Tibial nerve (tissue), 4 donors: ENCODE measurements around the gene SLC35A5. TPM values are rescaled to one million over a fixed set of nuclear protein-coding genes. Genes with fewer than 3 reads are reported as not detected.
"Not testable (repeated sequence)": the region's sequence is repeated elsewhere in the genome, so short reads cannot be mapped to it uniquely, and the experiment has no call there.

Experiments used
- DNase-seq, 2 donors: peaks; one replicate each; pipeline ENCODE4 v3.0.0-alpha.2; 2019; ENCODE audit warnings: low spot score in 2 of 2
- H3K27ac ChIP-seq, 4 donors: fragments of 200-600 bp; sonication (generic) in 3 of 4; one replicate each; pipeline ENCODE4 v1.5.1; 2017 to 2019; ENCODE audit warnings: mild to moderate bottlenecking in 1 of 4
- H3K27me3 ChIP-seq, 2 donors: fragments of 200-600 bp; sonication (generic) in 1 of 2; one replicate each; pipeline versions ENCODE4 v1.5.1 to v1.6.0; 2017 to 2019
- H3K36me3 ChIP-seq, 3 donors: fragments of 200-600 bp; sonication (generic); one replicate each; pipeline ENCODE4 v1.5.1; 2018 to 2019
- H3K4me1 ChIP-seq, 4 donors: fragments of 200-600 bp; sonication (generic) in 3 of 4; one replicate each; pipeline ENCODE4 v1.5.1; 2017 to 2019
- H3K4me3 ChIP-seq, 4 donors: fragments of 200-600 bp; sonication (generic) in 3 of 4; one replicate each; pipeline ENCODE4 v1.5.1; 2017 to 2019; ENCODE audit warnings: mild to moderate bottlenecking in 1 of 4, moderate library complexity in 1 of 4
- H3K9me3 ChIP-seq, 4 donors: fragments of 200-600 bp; sonication (generic) in 3 of 4; one replicate each; pipeline ENCODE4 v1.5.1; 2017 to 2019
- EP300 ChIP-seq, 2 donors: sonication (generic); formaldehyde crosslinking; IDR thresholded peaks; one replicate each; pipeline ENCODE4 v1.6.1; 2017; ENCODE audit warnings: antibody characterized with exemption in 2 of 2, mild to moderate bottlenecking in 1 of 2
- POLR2A ChIP-seq, 2 donors: fragments of 450-650 bp; IDR thresholded peaks; one replicate each; pipeline ENCODE4 v1.6.1; 2017; ENCODE audit warnings: antibody characterized with exemption in 2 of 2, mild to moderate bottlenecking in 2 of 2, moderate library complexity in 2 of 2
- whole genome bisulfite sequencing, 2 donors: methylation state at CpG; one replicate each; pipeline ENCODE4 v1.1.5; 2018; 5-methylcytosine and 5-hydroxymethylcytosine counted together
- total RNA-seq, 4 donors: library from RNA; depleted of rRNA; stranded (reverse); fragments of >200 nt; gene quantifications; one replicate each; pipeline ENCODE4 v1.1.0, GENCODE V29; 2016
- TF ChIP-seq, protein P1 (sequence below), 5 experiments: fragments of 200-600 bp in 3 of 5; fragments of 450-650 bp in 2 of 5; sonication (generic) in 3 of 5; IDR thresholded peaks; one replicate each; pipeline ENCODE4 v1.5.1; 2016 to 2019; ENCODE audit warnings: antibody characterized with exemption in 5 of 5, mild to moderate bottlenecking in 3 of 5, moderate library complexity in 2 of 5

SLC35A5 gene, protein sequence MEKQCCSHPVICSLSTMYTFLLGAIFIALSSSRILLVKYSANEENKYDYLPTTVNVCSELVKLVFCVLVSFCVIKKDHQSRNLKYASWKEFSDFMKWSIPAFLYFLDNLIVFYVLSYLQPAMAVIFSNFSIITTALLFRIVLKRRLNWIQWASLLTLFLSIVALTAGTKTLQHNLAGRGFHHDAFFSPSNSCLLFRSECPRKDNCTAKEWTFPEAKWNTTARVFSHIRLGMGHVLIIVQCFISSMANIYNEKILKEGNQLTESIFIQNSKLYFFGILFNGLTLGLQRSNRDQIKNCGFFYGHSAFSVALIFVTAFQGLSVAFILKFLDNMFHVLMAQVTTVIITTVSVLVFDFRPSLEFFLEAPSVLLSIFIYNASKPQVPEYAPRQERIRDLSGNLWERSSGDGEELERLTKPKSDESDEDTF
- 10 to 100 TPM; 19.0 to 30.4 (median 25.0) TPM for total RNA-seq

DNA sequence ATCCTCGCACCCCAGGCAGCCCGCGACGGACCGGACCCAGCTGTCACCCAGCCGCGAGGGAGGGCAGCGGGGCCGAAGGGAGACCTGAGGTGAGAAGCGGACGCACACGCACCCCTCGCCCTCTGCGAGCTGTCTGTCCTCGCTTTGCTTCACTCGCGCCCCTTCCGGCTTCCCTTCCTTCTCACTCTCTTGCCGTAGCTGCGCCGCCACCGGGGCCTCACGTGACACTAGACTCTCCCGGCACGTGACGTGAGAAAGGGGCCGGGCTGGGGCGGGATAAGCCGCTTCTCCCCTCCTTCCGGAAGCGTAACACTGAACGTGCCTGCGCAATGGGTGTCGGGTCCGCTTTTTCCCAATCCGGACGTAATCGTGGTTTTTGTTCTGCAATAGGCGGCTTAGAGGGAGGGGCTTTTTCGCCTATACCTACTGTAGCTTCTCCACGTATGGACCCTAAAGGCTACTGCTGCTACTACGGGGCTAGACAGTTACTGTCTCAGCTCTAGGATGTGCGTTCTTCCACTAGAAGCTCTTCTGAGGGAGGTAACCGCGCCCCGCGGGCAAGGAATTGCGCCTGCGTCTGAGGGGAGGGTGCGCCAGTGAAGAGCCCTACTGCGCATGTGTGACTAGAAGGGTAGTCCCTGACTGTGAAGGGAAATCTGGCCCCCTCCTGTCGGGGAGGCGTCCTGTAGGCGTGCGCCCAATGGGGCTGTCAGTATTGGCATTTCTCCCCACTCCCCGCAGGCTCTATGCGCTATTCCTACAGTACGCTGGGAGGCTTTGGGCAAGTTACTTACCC lies at the start of gene SLC35A5, which contains the start of gene ATG3:
Gene SLC35A5, plus strand, starts transcription at position 312 of the 796 bp plus-strand sequence. CDS start 1,359 bp downstream, outside the sequence.
Gene ATG3, minus strand, starts transcription at position 229 of the 796 bp plus-strand sequence. CDS start 434 bp downstream, outside the sequence.
- DNase-seq: peak; percentile 98 to 99
- peaks cover 0 to 16% (median 0%) of the 10 kb centered on the region in 3 donors for H3K36me3 ChIP-seq
- H3K27ac ChIP-seq: peak within 1 kb of the TSS; percentile 89 to 99 (median 94)
- peaks cover 0 to 50% (median 23%) of the 10 kb centered on the region in 4 donors for H3K4me1 ChIP-seq
- H3K27me3 ChIP-seq: no peaks in the 10 kb centered on the region
- H3K9me3 ChIP-seq: no peaks in the 10 kb centered on the region
- H3K4me3 ChIP-seq: peak within 1 kb of the TSS; percentile 76 to 87 (median 80)
- TF ChIP-seq POLR2A (IDR thresholded peaks at IDR 0.05): peak; percentile 60 to 82
- peak; percentile 88 to 97 for TF ChIP-seq EP300 (IDR thresholded peaks at IDR 0.05)
- TF ChIP-seq, protein P1, sequence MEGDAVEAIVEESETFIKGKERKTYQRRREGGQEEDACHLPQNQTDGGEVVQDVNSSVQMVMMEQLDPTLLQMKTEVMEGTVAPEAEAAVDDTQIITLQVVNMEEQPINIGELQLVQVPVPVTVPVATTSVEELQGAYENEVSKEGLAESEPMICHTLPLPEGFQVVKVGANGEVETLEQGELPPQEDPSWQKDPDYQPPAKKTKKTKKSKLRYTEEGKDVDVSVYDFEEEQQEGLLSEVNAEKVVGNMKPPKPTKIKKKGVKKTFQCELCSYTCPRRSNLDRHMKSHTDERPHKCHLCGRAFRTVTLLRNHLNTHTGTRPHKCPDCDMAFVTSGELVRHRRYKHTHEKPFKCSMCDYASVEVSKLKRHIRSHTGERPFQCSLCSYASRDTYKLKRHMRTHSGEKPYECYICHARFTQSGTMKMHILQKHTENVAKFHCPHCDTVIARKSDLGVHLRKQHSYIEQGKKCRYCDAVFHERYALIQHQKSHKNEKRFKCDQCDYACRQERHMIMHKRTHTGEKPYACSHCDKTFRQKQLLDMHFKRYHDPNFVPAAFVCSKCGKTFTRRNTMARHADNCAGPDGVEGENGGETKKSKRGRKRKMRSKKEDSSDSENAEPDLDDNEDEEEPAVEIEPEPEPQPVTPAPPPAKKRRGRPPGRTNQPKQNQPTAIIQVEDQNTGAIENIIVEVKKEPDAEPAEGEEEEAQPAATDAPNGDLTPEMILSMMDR (IDR thresholded peaks at IDR 0.05): peak in 2 of 5 experiments; percentile 36 to 44
- WGBS, 2 donors: 0% methylated on average over 56 to 58 of the region's 58 CpGs

DNA sequence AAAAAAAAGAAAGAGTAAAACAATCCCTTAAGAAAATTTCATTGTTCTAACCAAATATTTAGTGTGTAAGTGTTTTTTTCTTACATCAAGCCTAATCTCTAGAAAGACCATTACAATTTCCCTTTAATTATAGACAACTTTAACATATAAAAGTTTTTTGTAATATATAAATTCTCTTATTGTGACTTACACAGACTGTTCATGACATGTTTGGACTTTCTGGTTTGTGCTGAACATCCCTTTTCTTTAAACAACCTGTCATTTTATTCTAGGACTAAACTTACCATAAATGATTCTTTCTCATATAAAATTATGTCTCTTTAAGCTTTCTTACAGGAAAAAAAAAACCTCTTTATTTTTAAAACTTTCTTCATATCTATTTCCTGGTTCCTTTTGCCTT lies 49.5 kb upstream of the SLC35A5 start:
- Histone ChIP-seq H3K4me1 (peaks cover 0 to 11% (median 0%) of the 10 kb centered on the region in 4 donors), H3K27ac (no peak overlapping the region), H3K27me3 (no peaks in the 10 kb centered on the region), H3K9me3 (no peaks in the 10 kb centered on the region), H3K36me3 (no peaks in the 10 kb centered on the region), H3K4me3 (no peak overlapping the region)
- DNase-seq: no peak
- TF ChIP-seq POLR2A (IDR thresholded peaks at IDR 0.05) (no peak), EP300 (IDR thresholded peaks at IDR 0.05) (no peak)
- TF ChIP-seq, protein P1 (IDR thresholded peaks at IDR 0.05): no peak

DNA sequence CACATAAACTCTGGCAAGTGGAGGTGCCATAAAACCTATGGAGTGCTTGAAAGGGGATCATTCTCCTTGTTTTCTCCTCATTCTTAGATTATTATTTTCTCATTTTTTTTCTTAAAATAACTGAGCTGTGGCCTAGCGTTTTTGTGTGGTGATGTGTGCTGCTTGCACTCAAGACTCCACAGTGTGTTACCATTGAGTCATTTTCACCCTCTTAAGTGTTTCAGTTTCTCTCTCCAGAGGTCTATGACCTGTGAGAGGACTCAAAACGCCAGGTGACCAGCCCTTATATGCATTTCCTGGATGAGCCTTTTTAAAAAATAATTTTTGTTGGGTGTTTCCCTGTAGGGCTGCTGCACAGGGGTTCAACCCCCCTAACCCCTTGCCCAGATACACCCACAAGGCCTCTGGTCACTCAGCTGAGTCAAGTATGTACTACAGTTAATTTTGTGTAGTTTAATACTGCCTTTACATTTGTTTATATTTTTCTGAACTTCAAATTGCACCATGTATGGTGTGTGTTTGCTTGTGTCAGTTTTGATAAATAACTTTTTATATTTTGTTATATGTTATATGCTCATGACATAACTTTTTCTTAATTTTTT lies 47.2 kb upstream of the SLC35A5 start:
- no peaks in the 10 kb centered on the region for H3K9me3 ChIP-seq
- TF ChIP-seq POLR2A (IDR thresholded peaks at IDR 0.05): no peak
- no peak for TF ChIP-seq EP300 (IDR thresholded peaks at IDR 0.05)
- TF ChIP-seq, protein P1 (IDR thresholded peaks at IDR 0.05): no peak
- no peak overlapping the region for H3K4me3 ChIP-seq
- no peak for DNase-seq
- H3K27ac ChIP-seq: no peak overlapping the region
- 43 to 50% methylated on average over 2 of the region's 2 CpGs for WGBS, 2 donors
- H3K27me3 ChIP-seq: no peaks in the 10 kb centered on the region
- H3K36me3 ChIP-seq: no peaks in the 10 kb centered on the region
- peaks cover 0 to 3% (median 0%) of the 10 kb centered on the region in 4 donors for H3K4me1 ChIP-seq

DNA sequence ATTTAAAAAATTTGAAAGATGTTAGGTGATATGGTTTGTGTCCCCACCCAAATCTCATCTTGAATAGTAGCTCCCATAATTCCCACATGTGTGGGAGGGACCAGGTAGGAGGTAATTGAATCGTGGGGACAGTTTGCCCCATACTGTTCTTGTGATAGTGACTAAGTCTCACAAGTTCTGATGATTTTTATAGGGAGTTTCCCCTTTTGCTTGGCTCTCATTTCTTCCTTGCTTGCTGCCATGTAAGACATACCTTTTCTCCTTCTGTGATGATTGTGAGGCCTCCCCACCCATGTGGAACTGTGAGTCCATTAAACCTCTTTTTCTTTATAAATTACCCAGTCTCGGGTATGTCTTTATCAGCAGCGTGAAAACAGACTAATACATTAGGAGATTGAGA lies 42.9 kb upstream of the SLC35A5 start:
- 50 to 60% methylated on average over 3 of the region's 3 CpGs for WGBS, 2 donors
- H3K9me3 ChIP-seq, H3K4me3 ChIP-seq, H3K27ac ChIP-seq, H3K36me3 ChIP-seq, H3K27me3 ChIP-seq, H3K4me1 ChIP-seq, DNase-seq: not testable (repeated sequence)

DNA sequence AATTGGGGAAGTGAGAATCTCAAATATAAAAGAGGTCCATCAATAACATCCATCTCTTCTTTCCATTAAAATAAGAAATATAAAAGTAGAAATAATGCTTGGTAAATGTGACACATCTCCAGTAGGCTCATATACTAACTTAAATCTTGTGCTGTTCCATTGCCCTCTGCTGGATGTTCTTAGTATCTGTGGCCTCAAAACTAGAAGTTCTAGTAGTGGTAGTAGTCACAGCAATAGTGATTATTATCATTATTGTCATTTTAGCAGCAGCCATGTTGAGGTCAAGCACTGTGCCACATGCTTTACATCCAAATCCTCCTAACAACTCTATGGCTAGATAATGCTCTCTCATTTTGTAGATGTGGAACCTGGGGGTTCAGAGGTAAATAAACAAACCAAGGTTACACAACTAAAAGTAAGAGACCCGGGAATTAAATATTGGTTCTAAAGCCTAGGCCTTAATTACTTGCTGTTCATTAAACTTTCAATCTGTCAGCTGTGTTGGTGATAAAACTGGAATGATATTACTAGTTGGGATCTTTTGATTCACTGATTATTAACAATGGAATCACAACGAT lies 42.3 kb upstream of the SLC35A5 start:
- H3K4me1 ChIP-seq: no peaks in the 10 kb centered on the region
- H3K9me3 ChIP-seq: no peaks in the 10 kb centered on the region
- no peak overlapping the region for H3K4me3 ChIP-seq
- no peak overlapping the region for H3K27ac ChIP-seq
- H3K36me3 ChIP-seq: peaks cover 0 to 7% (median 0%) of the 10 kb centered on the region in 3 donors
- WGBS, 2 donors: 74 to 82% methylated on average over 2 of the region's 2 CpGs
- no peaks in the 10 kb centered on the region for H3K27me3 ChIP-seq
- TF ChIP-seq, protein P1 (IDR thresholded peaks at IDR 0.05): peak; percentile 62 to 83 (median 67)
- no peak for TF ChIP-seq POLR2A (IDR thresholded peaks at IDR 0.05)
- DNase-seq: peak in 1 of 2 donors; percentile 72

DNA sequence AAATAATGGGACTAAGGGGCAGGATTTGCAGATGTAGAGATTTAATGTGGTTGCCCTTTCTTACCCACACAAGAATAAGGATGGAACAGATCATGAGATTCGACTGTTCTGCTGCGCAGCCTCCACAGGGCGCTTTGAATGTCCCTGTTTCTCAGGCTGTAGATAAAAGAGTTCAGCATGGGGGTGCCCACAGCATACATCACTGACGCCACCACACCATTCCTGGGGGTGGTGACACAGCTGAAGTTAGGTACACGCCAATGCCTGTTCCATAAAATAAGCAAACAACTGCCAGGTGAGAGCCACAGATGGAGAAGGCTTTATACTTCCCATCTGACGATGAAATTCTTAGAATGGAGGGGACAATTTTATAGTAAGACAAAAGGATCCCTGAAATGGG lies 37.7 kb upstream of the SLC35A5 start:
- 92 to 93% methylated on average over 6 of the region's 6 CpGs for WGBS, 2 donors
- not testable (repeated sequence) for H3K27ac ChIP-seq, H3K4me1 ChIP-seq, H3K27me3 ChIP-seq, DNase-seq, H3K9me3 ChIP-seq, H3K4me3 ChIP-seq
- H3K36me3 ChIP-seq: peaks cover 0 to 34% (median 0%) of the 10 kb centered on the region in 3 donors
